Measurements from ENCODE around the gene S100A8. TPM values are rescaled to one million over a fixed set of nuclear protein-coding genes. Genes with fewer than 3 reads are reported as not detected.

S100A8 gene
- total RNA-seq, 2 donors from 2014 or later, result 19.1 to 37.1 TPM

DNA sequence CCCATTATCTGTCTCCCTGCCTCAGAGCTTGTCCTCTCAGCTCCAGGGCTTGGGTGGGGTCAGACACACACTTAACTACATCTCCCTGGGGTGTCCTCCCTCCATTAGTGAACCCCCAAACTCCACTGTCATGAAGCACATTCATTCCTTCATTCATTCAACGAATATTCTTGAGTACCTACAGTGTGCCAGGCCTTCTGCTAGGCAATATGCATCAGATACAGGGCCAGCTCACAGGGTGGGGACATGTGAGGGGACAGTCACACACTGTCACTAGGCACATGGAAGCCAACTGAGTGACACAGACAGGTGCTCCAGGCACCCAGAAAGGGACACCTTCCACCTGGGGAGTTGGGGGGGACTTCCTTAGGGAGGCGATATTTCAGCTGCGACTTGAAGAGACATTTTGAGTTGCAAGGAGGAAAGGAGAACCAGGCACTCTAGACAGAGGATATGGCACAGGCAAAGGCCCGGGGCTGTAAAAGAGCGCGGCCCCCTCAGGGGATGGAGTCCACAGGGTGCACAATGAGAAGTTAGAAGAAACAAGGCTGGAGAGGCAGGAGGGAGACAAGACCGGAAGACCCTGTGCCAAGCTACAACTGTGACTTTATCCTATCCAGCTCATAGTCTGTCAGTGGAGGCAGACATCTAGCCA lies 8.7 kb upstream of the S100A8 start:
- Histone ChIP-seq H3K9me3 (no peaks in the 10 kb centered on the region), H3K27me3 (no peaks in the 10 kb centered on the region), H3K4me1 (no peaks in the 10 kb centered on the region), H3K36me3 (no peaks in the 10 kb centered on the region), H3K27ac (no peak overlapping the region), H3K4me3 (no peak overlapping the region)
- DNase-seq (ENCODE audit: low spot score), result no peak
- TF ChIP-seq, protein P1, sequence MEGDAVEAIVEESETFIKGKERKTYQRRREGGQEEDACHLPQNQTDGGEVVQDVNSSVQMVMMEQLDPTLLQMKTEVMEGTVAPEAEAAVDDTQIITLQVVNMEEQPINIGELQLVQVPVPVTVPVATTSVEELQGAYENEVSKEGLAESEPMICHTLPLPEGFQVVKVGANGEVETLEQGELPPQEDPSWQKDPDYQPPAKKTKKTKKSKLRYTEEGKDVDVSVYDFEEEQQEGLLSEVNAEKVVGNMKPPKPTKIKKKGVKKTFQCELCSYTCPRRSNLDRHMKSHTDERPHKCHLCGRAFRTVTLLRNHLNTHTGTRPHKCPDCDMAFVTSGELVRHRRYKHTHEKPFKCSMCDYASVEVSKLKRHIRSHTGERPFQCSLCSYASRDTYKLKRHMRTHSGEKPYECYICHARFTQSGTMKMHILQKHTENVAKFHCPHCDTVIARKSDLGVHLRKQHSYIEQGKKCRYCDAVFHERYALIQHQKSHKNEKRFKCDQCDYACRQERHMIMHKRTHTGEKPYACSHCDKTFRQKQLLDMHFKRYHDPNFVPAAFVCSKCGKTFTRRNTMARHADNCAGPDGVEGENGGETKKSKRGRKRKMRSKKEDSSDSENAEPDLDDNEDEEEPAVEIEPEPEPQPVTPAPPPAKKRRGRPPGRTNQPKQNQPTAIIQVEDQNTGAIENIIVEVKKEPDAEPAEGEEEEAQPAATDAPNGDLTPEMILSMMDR (IDR thresholded peaks at IDR 0.05), result no peak

DNA sequence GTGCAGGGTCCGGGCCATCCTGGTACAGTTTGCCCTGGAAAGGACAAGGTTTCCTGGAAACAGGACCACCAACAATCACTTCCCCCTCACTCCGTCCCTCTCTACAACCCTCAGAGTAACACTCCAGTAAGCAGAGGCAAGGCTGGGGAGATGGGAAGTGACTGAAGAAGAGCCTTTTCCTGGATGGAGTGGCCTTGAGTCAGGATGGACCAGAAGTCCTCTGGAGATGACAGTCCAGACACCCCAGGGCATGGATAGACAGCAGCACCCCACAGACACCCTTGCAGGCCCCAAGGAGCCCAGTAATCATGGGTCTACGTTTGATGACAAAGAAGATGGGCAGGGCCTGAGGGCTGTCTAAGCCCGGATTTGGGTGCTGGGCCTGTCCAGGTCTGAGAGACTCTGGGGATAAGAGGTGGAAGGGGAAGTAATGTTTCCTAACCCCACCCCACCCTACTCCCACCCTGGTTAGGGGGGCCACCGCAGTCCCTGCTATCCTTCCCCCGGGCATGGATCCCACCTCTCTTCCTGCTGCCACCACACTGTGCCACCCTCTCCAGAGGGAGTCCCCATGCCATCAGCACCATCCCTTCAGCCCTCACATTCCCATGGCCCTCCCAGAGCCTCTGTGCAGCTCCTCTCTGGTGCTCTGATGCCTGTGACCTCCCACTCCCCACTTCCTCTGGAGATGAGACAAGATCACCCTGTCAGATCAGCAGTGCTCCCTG lies 7.2 kb upstream of the S100A8 start:
- peak; percentile 48 for DNase-seq (ENCODE audit: low spot score)
- no peaks in the 10 kb centered on the region for H3K9me3 ChIP-seq
- TF ChIP-seq, protein P1 (IDR thresholded peaks at IDR 0.05), result no peak

DNA sequence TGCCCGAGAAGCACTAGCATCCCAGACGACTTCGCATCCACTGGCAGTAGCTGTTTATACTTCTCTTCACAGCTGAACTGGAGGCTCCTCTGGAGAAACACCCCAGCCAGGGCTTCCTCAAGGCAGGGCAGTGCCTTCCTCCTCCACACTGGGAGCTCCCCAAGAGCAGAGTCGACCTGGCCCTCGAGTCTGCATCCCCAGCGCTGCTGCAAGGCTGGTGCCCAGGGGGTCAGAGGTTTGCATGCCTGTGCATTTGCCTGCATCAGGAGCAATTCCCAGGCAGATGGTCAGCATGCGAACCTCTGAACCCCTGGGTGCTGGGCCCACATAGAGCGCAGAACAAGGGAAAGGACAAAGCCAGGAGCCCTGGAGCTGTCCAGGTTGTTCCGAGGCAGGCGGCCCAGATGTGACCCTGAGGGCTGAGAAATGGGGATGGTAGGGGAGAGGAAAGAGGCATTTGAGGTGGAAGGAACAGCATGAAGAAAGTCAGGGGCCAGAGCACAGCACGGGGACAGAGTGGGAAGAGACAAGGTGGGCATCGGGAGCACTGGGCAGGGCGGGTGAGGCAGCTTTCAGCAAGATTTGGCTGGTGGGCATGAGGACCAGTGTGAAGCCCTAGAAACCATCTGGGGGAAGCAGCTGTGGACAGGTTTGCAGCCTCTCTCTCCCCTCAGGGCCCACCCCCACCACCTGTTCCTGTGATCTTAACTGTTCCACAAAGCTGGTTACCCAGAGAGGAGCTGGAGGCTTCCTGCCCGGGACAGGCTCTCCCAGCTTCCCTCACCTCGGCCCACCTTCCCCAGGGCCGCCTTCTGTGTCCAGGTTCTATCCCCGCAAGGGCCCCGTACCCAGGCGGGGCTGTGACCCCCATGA lies 6.4 kb upstream of the S100A8 start:
- TF ChIP-seq, protein P1 (IDR thresholded peaks at IDR 0.05), result no peak
- Histone ChIP-seq H3K36me3 (no peaks in the 10 kb centered on the region), H3K4me3 (no peak overlapping the region), H3K27me3 (no peaks in the 10 kb centered on the region), H3K9me3 (no peaks in the 10 kb centered on the region), H3K27ac (no peak overlapping the region), H3K4me1 (no peaks in the 10 kb centered on the region)
- peak; percentile 54 for DNase-seq (ENCODE audit: low spot score)

More for the DNA sequence above, 7.2 kb upstream of the S100A8 start:
- no peak overlapping the region for H3K27ac ChIP-seq
- no peaks in the 10 kb centered on the region for H3K4me1 ChIP-seq
- H3K4me3 ChIP-seq, result no peak overlapping the region
- no peaks in the 10 kb centered on the region for H3K27me3 ChIP-seq
- no peaks in the 10 kb centered on the region for H3K36me3 ChIP-seq

DNA sequence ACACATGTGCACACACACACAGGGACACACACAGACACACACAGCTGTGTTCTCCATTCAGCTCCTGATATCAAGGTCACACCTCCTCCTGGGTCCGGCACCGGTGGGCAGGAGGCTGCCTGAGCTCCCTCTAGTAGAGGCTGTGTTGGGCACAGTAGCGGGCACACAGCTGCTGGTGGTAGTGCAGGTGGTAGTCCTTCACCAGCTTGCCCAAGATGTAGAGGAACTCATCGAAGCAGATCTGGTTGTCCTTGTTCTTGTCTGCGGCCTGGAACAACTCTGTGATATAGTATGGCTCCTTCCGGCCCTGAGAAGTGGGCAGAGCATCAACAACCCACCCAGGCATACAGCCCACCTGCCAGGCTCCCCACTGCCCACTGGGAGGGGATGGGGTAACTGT lies 5.6 kb upstream of the S100A8 start:
- no peaks in the 10 kb centered on the region for H3K36me3 ChIP-seq

DNA sequence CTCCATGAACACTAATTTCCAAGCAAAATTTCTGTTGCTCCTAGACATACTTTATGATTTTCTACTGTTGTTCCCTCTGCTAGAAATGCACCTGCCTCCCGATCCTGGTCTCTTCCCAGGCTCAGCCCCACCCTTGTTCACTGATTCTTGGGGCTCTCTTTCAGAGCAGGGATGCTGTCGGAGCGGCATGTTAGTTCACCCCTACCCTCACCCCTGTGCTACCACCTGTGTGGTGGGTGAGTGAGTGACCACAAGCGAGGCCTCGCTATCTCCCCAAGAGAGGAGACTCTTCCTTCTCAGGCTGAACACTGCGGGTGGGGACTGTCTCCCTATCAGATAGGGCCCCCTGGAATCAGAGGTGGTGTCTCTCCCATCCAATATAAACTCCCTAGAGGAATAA lies 4.9 kb upstream of the S100A8 start:
- Histone ChIP-seq H3K27me3 (no peaks in the 10 kb centered on the region), H3K9me3 (no peaks in the 10 kb centered on the region), H3K36me3 (no peaks in the 10 kb centered on the region), H3K4me3 (no peak overlapping the region), H3K4me1 (peaks cover 0 to 4% of the 10 kb centered on the region in 2 donors), H3K27ac (no peak overlapping the region)
- TF ChIP-seq, protein P1 (IDR thresholded peaks at IDR 0.05), result no peak
- peak; percentile 23 for DNase-seq (ENCODE audit: low spot score)

More for the DNA sequence above, 5.6 kb upstream of the S100A8 start:
- Histone ChIP-seq H3K4me1 (peaks cover 0 to under 1% of the 10 kb centered on the region in 2 donors), H3K27ac (no peak overlapping the region), H3K4me3 (no peak overlapping the region), H3K27me3 (no peaks in the 10 kb centered on the region), H3K9me3 (no peaks in the 10 kb centered on the region)
- TF ChIP-seq, protein P1 (IDR thresholded peaks at IDR 0.05), result no peak
- peak; percentile 26 for DNase-seq (ENCODE audit: low spot score)

Measured in right atrium auricular region (tissue), 2 donors.